GM12891 (cell line): ENCODE data around the gene FAM222A.

Experiments
- POLR2A ChIP-seq: IDR thresholded peaks from 2 replicates; pipeline ENCODE4 v1.6.1; 2011; ENCODE audit warnings: low read depth, low read length, control low read depth
- POLR2AphosphoS5 ChIP-seq: IDR thresholded peaks from 2 replicates; pipeline ENCODE4 v1.6.1; 2011; ENCODE audit warnings: low read depth, low read length, control low read depth
- TAF1 ChIP-seq: IDR thresholded peaks from 2 replicates; pipeline ENCODE4 v1.6.1; 2011; ENCODE audit warnings: low read depth, low read length, control low read depth

DNA sequence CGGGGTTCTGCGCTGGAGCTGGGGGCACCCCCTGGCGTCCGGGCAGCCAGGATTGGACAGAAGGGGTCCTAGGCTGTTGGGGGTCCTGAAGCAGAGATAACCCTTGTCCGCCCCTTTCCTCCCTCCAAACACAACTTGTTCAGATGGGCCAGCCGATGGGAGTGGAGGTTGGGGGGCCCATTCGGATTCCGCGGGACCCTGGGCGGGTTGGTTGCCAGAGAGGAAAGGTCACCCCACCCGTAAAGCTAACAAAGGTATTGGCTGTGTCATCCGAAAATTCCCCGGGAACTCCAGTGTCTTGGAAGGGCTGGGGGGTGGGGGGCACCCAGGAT, 1.3 kb downstream of the FAM222A start:
- TF ChIP-seq POLR2A (no peak), TAF1 (no peak), POLR2AphosphoS5 (no peak)
